OCI-LY3 (cell line): ENCODE measurements around the gene NPIPA1.
"Not testable (repeated sequence)": the region's sequence is repeated elsewhere in the genome, so short reads cannot be mapped to it uniquely, and the experiment has no call there.

ENCODE experiments used
- EZH2phosphoT487 ChIP-seq: fragments of 200-600 bp; shearing (Covaris generic); IDR thresholded peaks from 2 replicates; pipeline ENCODE4 v1.6.1; 2018; ENCODE audit warnings: antibody characterized with exemption, mixed run types, low read depth
- TF ChIP-seq, protein P1 (sequence below): fragments of 200-600, 300-600 bp; sonication (generic); IDR thresholded peaks from 2 replicates; pipeline ENCODE4 v1.5.1; 2014; ENCODE audit warnings: antibody characterized with exemption, low read length, low read depth

DNA sequence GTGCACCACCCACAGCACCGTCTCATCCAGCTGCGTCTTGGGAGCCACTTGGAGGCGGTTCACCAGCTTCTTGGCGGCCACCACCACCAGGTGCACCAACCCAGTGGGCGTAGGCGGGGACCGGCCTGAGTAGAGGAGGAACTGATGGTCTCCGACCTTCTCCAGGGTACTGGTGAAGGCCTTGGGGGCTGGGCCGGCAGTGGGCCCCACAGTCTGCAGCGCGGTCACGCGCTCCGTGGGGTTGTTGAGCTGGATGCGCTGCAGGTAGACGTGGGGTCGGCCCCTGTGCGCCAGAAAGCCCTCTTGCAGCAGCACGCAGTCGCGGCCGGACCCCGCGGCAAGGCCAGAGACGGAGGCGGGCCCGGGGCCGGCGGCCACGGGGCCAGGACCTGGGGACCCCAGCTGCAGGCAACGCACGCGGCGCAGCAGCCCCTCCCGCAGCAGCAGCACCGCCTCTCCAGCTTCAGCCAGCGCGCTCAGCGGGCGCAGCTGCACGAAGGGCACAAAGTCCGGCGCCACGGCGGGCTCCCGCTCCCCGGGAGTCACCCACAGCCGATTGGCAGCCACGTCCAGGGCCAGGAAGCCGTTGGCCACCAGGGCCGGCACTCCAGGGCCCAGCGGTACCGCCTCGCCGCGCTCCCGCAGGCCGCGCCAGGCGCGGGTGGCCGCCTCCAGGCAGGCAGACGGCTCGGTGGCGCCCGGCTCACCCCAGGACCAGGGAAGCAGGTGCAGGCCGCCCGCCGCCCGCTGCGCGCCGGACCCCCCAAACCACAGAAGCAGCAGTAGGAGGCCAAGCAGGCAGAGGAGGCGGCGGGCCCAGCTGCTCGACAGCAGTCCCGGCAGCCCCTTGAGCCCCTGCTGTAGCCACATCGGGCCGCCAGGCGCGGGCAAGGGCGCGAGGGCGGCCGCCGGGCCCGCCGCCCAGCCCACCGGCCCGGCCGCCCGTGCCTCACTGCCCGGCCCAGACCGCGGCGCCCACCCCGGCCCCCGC is 52.3 kb downstream of the NPIPA1 start:
- TF ChIP-seq, protein P1, sequence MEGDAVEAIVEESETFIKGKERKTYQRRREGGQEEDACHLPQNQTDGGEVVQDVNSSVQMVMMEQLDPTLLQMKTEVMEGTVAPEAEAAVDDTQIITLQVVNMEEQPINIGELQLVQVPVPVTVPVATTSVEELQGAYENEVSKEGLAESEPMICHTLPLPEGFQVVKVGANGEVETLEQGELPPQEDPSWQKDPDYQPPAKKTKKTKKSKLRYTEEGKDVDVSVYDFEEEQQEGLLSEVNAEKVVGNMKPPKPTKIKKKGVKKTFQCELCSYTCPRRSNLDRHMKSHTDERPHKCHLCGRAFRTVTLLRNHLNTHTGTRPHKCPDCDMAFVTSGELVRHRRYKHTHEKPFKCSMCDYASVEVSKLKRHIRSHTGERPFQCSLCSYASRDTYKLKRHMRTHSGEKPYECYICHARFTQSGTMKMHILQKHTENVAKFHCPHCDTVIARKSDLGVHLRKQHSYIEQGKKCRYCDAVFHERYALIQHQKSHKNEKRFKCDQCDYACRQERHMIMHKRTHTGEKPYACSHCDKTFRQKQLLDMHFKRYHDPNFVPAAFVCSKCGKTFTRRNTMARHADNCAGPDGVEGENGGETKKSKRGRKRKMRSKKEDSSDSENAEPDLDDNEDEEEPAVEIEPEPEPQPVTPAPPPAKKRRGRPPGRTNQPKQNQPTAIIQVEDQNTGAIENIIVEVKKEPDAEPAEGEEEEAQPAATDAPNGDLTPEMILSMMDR = not testable (repeated sequence)
- TF ChIP-seq EZH2phosphoT487 = not testable (repeated sequence)
